NCI-H2081 treated with DMSO at 0.1 percent for 48 hours (cell line): Measurements from ENCODE around the gene NCKAP5.
"Not testable (repeated sequence)": the region's sequence is repeated elsewhere in the genome, so short reads cannot be mapped to it uniquely, and the experiment has no call there.

ENCODE experiments used
- DNase-seq: peaks from one replicate; lab custom pipeline; 2025; lab: John Stamatoyannopoulos, UW

NCKAP5 gene

GRCh38 chr2:133497270-133497893 lies 70.9 kb downstream of the NCKAP5 start:
- DNase-seq: no peak

GRCh38 chr2:133496501-133497269 lies 71.6 kb downstream of the NCKAP5 start:
- no peak for DNase-seq

GRCh38 chr2:133495226-133495625 lies 73.0 kb downstream of the NCKAP5 start:
- no peak for DNase-seq

DNA sequence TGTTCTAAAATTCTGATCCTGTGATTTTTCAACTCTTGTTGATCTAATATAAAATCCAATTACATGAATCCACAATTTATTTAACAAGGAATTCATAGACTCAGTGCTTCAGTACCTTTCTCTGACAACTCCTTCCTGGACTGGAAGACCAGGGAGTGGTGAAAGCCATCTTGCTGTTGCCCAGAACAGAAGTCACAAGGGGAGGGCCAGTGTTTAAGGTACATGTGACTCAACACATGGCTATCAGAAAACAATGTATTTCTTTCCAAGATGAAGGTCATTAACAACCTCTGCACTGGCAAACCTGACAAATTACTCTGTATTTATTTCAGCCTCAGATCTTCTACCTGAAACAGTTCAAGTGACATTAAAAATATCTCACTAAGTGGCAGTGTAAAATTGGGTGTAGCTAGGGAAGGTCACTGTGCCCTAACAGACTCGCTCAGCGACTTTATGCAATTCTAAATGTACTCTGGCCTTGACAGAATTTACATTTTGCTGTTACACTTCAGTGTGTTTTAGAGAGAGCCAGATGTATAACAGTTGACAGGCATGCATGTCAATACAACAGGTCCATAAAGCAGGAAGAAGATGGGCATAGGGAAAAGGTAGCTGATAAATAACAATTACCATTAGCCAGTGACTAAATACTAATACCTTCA lies 75.4 kb downstream of the NCKAP5 start:
- DNase-seq: no peak

GRCh38 chr2:133490411-133490980 lies 77.8 kb downstream of the NCKAP5 start:
- no peak for DNase-seq

DNA sequence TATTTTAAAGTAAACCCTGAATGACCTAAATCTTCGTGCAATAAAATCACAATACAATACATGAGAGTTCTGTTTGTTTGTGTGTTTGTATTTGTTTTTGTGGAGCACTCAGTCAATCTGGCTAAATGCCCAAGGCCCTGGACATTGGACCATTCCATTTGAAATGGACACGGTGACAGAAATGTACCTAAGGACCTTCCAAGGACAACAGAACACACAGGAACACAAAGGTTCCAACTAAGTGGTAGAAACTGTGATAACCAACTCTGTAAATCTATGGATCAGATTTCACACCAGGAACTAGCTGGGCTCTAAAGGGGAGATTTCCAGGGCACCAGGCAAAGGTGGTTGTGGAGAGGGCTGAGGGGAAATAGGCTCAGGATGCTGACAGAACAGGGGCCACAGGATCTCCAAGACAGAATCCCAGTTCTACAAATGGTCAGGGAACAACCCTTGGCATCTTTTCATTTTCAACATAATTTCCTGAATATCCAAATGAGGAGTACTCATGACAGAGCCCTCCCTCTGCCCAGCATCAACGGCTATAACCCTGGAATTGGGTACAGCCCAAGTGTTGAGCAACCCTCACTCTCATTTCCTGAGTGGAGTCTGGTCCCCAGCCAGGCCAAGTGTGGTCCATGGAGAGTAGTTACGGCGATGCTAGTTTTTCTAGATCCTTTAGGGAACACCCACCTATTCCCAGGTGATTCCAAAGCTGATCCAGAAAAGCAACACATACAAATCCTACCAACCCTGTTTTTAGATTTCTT lies 78.4 kb downstream of the NCKAP5 start:
- no peak for DNase-seq

- no peak for DNase-seq
These were observed 79.1 kb downstream of the NCKAP5 start for GRCh38 chr2:133489146-133489545.

GRCh38 chr2:133486771-133487191 lies 81.5 kb downstream of the NCKAP5 start:
- DNase-seq: no peak

- no peak for DNase-seq
These were observed 82.4 kb downstream of the NCKAP5 start for GRCh38 chr2:133485868-133486267.

DNA sequence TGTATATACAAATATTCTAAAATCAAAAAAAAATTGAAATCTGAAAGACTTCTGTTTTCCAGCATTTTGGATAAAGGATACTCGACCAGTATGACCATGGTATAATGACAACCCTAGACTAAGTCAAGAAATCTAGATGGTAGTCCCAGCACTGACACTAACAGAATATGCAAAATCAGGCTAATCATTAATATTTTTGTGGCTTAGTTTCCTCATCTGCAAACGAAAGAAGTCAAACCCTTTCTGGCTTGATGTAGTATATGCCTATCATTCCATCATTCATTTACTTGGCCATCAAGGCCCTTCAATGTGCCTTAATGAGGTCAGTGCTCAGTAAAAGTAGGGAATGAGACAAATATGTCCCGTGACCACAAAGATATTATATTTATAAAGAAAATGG lies 83.5 kb downstream of the NCKAP5 start:
- DNase-seq: no peak

DNA sequence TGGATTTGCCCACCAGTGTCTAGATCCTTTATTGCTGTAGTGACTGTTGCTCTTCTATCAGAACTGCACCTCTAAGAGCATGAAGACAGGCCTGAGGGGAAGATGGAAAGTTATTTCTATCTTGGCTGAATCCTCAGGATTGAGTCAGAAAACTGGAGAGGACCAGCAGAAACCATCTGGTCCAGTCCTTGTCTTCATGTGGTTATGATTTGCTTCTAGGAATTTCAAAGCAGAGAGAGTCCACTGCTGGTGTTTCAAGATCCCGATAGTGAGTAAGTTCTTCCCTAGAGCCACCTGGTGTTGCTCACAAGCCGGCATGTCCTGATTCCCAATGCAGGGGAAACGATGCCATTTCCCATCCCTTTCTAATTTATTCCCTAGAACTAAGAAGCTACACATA lies 84.2 kb downstream of the NCKAP5 start:
- no peak for DNase-seq

- DNase-seq: no peak
These were observed 85.1 kb downstream of the NCKAP5 start for GRCh38 chr2:133483181-133483580.

- no peak for DNase-seq
These were observed 87.4 kb downstream of the NCKAP5 start for GRCh38 chr2:133480707-133481429.

DNA sequence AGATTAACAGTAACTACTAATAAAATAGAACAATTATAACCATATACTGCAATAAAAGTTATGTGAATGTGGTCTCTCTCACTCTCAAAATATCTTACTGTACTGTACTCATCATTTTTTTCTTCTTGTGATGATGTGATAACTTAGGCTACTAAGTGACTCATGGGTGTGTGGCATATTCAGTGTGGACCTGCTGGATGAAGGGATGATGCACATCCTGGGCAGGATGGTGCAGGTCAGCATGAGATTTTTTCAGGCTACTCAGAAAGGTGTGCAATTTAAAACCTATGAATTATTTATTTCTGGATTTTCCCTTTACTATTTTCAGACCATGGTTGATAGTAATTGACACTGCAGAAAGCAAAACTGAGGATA lies 90.7 kb downstream of the NCKAP5 start:
- DNase-seq: no peak

GRCh38 chr2:133476931-133477615 lies 91.2 kb downstream of the NCKAP5 start:
- DNase-seq: no peak

- no peak for DNase-seq
These were observed 92.0 kb downstream of the NCKAP5 start for GRCh38 chr2:133476286-133476685.

DNA sequence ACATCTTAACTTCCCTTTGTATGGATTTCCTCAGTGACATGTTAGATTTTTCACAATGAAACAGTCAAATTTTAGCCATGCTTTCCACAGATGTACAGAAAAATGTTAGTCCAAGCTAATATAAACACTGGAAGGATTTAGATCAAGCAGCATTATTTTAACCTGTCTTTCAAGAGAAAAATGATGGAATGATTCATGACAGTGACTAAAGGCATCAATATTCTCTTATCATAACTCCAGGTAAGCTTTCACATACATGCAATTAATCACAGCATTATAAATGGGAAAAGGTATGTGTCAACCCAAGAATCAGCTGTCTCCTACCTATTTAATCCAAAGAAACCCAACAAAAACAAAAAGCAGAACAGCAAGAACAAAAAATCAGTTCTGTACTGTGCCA lies 92.7 kb downstream of the NCKAP5 start:
- DNase-seq: no peak

- DNase-seq: not testable (repeated sequence)
These were observed 97.8 kb downstream of the NCKAP5 start for GRCh38 chr2:133470446-133470845.

DNA sequence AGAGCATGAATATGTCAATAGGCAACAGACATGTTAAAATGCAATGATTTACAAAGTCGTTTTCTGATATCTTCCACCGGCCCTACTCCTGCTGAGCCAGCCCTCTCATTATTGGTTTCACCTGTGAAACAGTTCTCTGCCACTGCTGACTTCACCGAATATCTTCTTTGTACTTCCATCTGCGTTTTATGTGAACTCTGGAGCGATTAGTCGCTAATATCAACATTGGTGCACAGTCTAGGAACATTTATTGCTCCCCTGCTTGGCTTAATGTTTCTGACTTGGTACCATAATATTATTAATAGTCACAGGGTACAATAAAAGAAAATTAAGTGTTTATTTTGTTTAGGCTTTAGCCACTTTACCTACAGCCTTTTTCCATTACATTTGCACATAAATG lies 105.5 kb downstream of the NCKAP5 start:
- DNase-seq: no peak

- DNase-seq: no peak
These were observed 106.8 kb downstream of the NCKAP5 start for GRCh38 chr2:133461484-133461883.

DNA sequence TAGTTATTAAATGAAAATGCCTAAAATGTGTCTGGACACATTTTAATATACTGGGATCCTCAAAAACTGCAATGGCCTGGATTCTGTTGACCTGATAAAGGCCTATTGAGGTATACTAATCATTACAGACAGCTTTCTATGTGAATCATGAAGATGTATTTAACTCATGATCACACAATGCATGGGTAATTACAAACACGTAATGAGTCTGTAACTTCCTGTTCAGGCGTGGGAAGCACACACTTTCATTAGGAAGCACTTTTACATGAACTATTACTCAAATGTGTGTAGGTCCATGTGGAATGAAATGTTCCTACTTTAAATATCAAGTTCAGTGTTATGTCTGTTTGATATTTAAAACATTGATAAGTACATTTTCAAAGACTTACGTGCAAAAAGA lies 108.7 kb downstream of the NCKAP5 start:
- no peak for DNase-seq
